Right kidney (tissue), 1 donor: ENCODE results near the gene S100A1.
"Not testable (repeated sequence)": the region's sequence is repeated elsewhere in the genome, so short reads cannot be mapped to it uniquely, and the experiment has no call there.

Experiments
- DNase-seq: peaks from one replicate; pipeline ENCODE4 v3.0.0-alpha.2; 2016

The S100A1 gene

GRCh38 chr1:153629343-153629665, 1.1 kb downstream of the S100A1 start:
- no peak for DNase-seq

GRCh38 chr1:153629971-153630370, 1.7 kb downstream of the S100A1 start:
- no peak for DNase-seq

- DNase-seq: no peak
These were observed 2.1 kb downstream of the S100A1 start for GRCh38 chr1:153630384-153630783.

GRCh38 chr1:153631047-153632022, 3.1 kb downstream of the S100A1 start:
- no peak for DNase-seq

- DNase-seq: no peak
These were observed 5.0 kb downstream of the S100A1 start for GRCh38 chr1:153633161-153633753.

GRCh38 chr1:153633754-153634665, 5.8 kb downstream of the S100A1 start, which contains the start of gene CHTOP:
Gene CHTOP (plus strand): TSS chr1:153634066. CDS start chr1:153636589, 2,523 bp downstream.
- DNase-seq: peak; percentile 96

GRCh38 chr1:153635872-153636271, 7.6 kb downstream of the S100A1 start:
- no peak for DNase-seq

GRCh38 chr1:153636312-153636711, 8.1 kb downstream of the S100A1 start:
- DNase-seq: no peak

- DNase-seq: no peak
These were observed 10.0 kb downstream of the S100A1 start for GRCh38 chr1:153638261-153638660.

- DNase-seq: no peak
These were observed 11.0 kb downstream of the S100A1 start for GRCh38 chr1:153639280-153639679.

GRCh38 chr1:153640213-153640612, 12.0 kb downstream of the S100A1 start:
- not testable (repeated sequence) for DNase-seq

GRCh38 chr1:153640861-153641260, 12.6 kb downstream of the S100A1 start:
- no peak for DNase-seq

GRCh38 chr1:153642161-153642560, 13.9 kb downstream of the S100A1 start:
- DNase-seq: no peak

- DNase-seq: no peak
These were observed 14.9 kb downstream of the S100A1 start for GRCh38 chr1:153643100-153643499.

- no peak for DNase-seq
These were observed 15.6 kb downstream of the S100A1 start for GRCh38 chr1:153643816-153644215.

GRCh38 chr1:153646672-153647345, 18.6 kb downstream of the S100A1 start:
- no peak for DNase-seq

- no peak for DNase-seq
These were observed 19.1 kb downstream of the S100A1 start for GRCh38 chr1:153647346-153647714.

GRCh38 chr1:153648000-153648643, 19.9 kb downstream of the S100A1 start:
- DNase-seq: no peak

GRCh38 chr1:153649137-153649862, 21.1 kb downstream of the S100A1 start:
- DNase-seq: no peak

- no peak for DNase-seq
These were observed 21.6 kb downstream of the S100A1 start for GRCh38 chr1:153649863-153650235.

GRCh38 chr1:153651771-153652170, 23.5 kb downstream of the S100A1 start:
- no peak for DNase-seq
